Hematopoietic multipotent progenitor cell treated with erythropoietin and hydrocortisone succinate and interleukin-3 and kit ligand, for 4 days (in vitro differentiated cells): Measurements from ENCODE around the gene SNX32.
A peak's percentile ranks its signal among the peaks of the same experiment; 100 is the strongest.

Experiments
- DNase-seq: peaks from one replicate; pipeline ENCODE4 v3.0.0-alpha.2; 2015

SNX32 gene

GRCh38 chr11:65797711-65798110, 36.1 kb upstream of the SNX32 start:
- DNase-seq, result no peak

GRCh38 chr11:65798882-65799281, 34.9 kb upstream of the SNX32 start:
- DNase-seq, result no peak

- no peak for DNase-seq
Observed at GRCh38 chr11:65801153-65801987, 32.4 kb upstream of the SNX32 start.

GRCh38 chr11:65802841-65803240, 30.9 kb upstream of the SNX32 start:
- no peak for DNase-seq

- DNase-seq, result no peak
Observed at GRCh38 chr11:65803797-65804492, 29.8 kb upstream of the SNX32 start.

GRCh38 chr11:65806979-65807378, 26.8 kb upstream of the SNX32 start:
- peak; percentile 66 for DNase-seq

GRCh38 chr11:65808744-65809341, 24.9 kb upstream of the SNX32 start:
- DNase-seq, result no peak

GRCh38 chr11:65809496-65809895, 24.3 kb upstream of the SNX32 start:
- DNase-seq, result no peak

GRCh38 chr11:65810046-65810868, 23.5 kb upstream of the SNX32 start:
- peak; percentile 42 for DNase-seq

- DNase-seq, result no peak
Observed at GRCh38 chr11:65811764-65812475, 21.8 kb upstream of the SNX32 start.

- no peak for DNase-seq
Observed at GRCh38 chr11:65814131-65814985, 19.4 kb upstream of the SNX32 start.

- no peak for DNase-seq
Observed at GRCh38 chr11:65814986-65815565, 18.7 kb upstream of the SNX32 start.

GRCh38 chr11:65816696-65817095, 17.1 kb upstream of the SNX32 start:
- DNase-seq, result no peak

- no peak for DNase-seq
Observed at GRCh38 chr11:65817312-65817834, 16.4 kb upstream of the SNX32 start.

GRCh38 chr11:65817835-65818680, 15.7 kb upstream of the SNX32 start:
- DNase-seq, result peak; percentile 94

- DNase-seq, result no peak
Observed at GRCh38 chr11:65821107-65821506, 12.7 kb upstream of the SNX32 start.

- DNase-seq, result no peak
Observed at GRCh38 chr11:65822776-65823528, 10.8 kb upstream of the SNX32 start.

GRCh38 chr11:65826984-65827735, 6.6 kb upstream of the SNX32 start:
- DNase-seq, result no peak
